NCI-H748 treated with DMSO at 0.1 percent for 48 hours (cell line): Measurements from ENCODE around the gene DNAJC11.

Source experiments
- DNase-seq: peaks from one replicate; lab custom pipeline; 2025; lab: John Stamatoyannopoulos, UW

Gene DNAJC11

GRCh38 chr1:6599141-6599975 lies 102.3 kb downstream of the DNAJC11 start:
- DNase-seq, result no peak

GRCh38 chr1:6597777-6598131 lies 103.9 kb downstream of the DNAJC11 start:
- DNase-seq, result no peak

- no peak for DNase-seq
Observed at GRCh38 chr1:6596886-6597776, 104.5 kb downstream of the DNAJC11 start.

- no peak for DNase-seq
Observed at GRCh38 chr1:6596351-6596750, 105.3 kb downstream of the DNAJC11 start.

- DNase-seq, result no peak
Observed at GRCh38 chr1:6594977-6595740, 106.5 kb downstream of the DNAJC11 start.

GRCh38 chr1:6593810-6594209 lies 107.8 kb downstream of the DNAJC11 start:
- no peak for DNase-seq

GRCh38 chr1:6592865-6593593 lies 108.6 kb downstream of the DNAJC11 start:
- DNase-seq, result no peak

- DNase-seq, result no peak
Observed at GRCh38 chr1:6592441-6592840, 109.2 kb downstream of the DNAJC11 start.

- no peak for DNase-seq
Observed at GRCh38 chr1:6591644-6592043, 110.0 kb downstream of the DNAJC11 start.

- no peak for DNase-seq
Observed at GRCh38 chr1:6591222-6591621, 110.4 kb downstream of the DNAJC11 start.

GRCh38 chr1:6590046-6590445 lies 111.6 kb downstream of the DNAJC11 start:
- DNase-seq, result no peak

GRCh38 chr1:6588893-6589520 lies 112.6 kb downstream of the DNAJC11 start:
- no peak for DNase-seq

GRCh38 chr1:6588128-6588892 lies 113.3 kb downstream of the DNAJC11 start:
- no peak for DNase-seq

GRCh38 chr1:6587261-6588005 lies 114.2 kb downstream of the DNAJC11 start:
- DNase-seq, result no peak

GRCh38 chr1:6586404-6586816 lies 115.2 kb downstream of the DNAJC11 start:
- no peak for DNase-seq

- no peak for DNase-seq
Observed at GRCh38 chr1:6585841-6586240, 115.8 kb downstream of the DNAJC11 start.

GRCh38 chr1:6585081-6585722 lies 116.4 kb downstream of the DNAJC11 start:
- no peak for DNase-seq
